OCI-M1 (cell line): ENCODE measurements around the gene ALOXE3.

Source experiments
- DNase-seq: peaks from one replicate; lab custom pipeline; 2025; lab: John Stamatoyannopoulos, UW

Gene ALOXE3

GRCh38 chr17:8117980-8118768, at the start of gene ALOXE3:
Gene ALOXE3 (minus strand): TSS chr17:8118514. CDS start chr17:8117990, 524 bp downstream.
- no peak for DNase-seq

- no peak for DNase-seq
Observed at GRCh38 chr17:8167526-8167925, 49.2 kb upstream of the ALOXE3 start.

- no peak for DNase-seq
Observed at GRCh38 chr17:8166731-8167130, 48.4 kb upstream of the ALOXE3 start.

- DNase-seq, result no peak
Observed at GRCh38 chr17:8164815-8165131, 46.5 kb upstream of the ALOXE3 start.

GRCh38 chr17:8163978-8164814, 45.9 kb upstream of the ALOXE3 start:
- DNase-seq, result peak; percentile 96

- DNase-seq, result no peak
Observed at GRCh38 chr17:8162997-8163977, 45.0 kb upstream of the ALOXE3 start.

GRCh38 chr17:8162233-8162996, 44.1 kb upstream of the ALOXE3 start, which contains the start of gene VAMP2:
Gene VAMP2 (minus strand): TSS chr17:8162948. CDS start chr17:8162879, 69 bp downstream.
- DNase-seq, result peak; percentile 79

GRCh38 chr17:8161289-8162232, 43.2 kb upstream of the ALOXE3 start:
- no peak for DNase-seq

- DNase-seq, result no peak
Observed at GRCh38 chr17:8160741-8161221, 42.5 kb upstream of the ALOXE3 start.

- DNase-seq, result no peak
Observed at GRCh38 chr17:8160224-8160577, 41.9 kb upstream of the ALOXE3 start.

- DNase-seq, result no peak
Observed at GRCh38 chr17:8159459-8160223, 41.3 kb upstream of the ALOXE3 start.

- no peak for DNase-seq
Observed at GRCh38 chr17:8159032-8159400, 40.7 kb upstream of the ALOXE3 start.

GRCh38 chr17:8158267-8159031, 40.1 kb upstream of the ALOXE3 start:
- peak; percentile 99 for DNase-seq

GRCh38 chr17:8156246-8156992, 38.1 kb upstream of the ALOXE3 start:
- peak; percentile 100 for DNase-seq

- no peak for DNase-seq
Observed at GRCh38 chr17:8155996-8156245, 37.6 kb upstream of the ALOXE3 start.

- DNase-seq, result no peak
Observed at GRCh38 chr17:8155231-8155995, 37.1 kb upstream of the ALOXE3 start.

GRCh38 chr17:8154608-8155155, 36.4 kb upstream of the ALOXE3 start:
- no peak for DNase-seq
